GM18498 (cell line): Measurements from ENCODE around the gene FUT7.
"Not testable (repeated sequence)": the region's sequence is repeated elsewhere in the genome, so short reads cannot be mapped to it uniquely, and the experiment has no call there.

Experiments
- ATAC-seq: cut with Tn5 transposase; IDR thresholded peaks from one replicate; pipeline ENCODE4 v1.9.1; 2021; ENCODE audit warnings: mild to moderate bottlenecking, moderate library complexity; ENCODE audit not compliant: unreplicated experiment

Gene FUT7

GRCh38 chr9:137034039-137034708 lies 2.3 kb upstream of the FUT7 start:
- ATAC-seq = no peak

GRCh38 chr9:137033481-137033880 lies 1.6 kb upstream of the FUT7 start:
- ATAC-seq = not testable (repeated sequence)

DNA sequence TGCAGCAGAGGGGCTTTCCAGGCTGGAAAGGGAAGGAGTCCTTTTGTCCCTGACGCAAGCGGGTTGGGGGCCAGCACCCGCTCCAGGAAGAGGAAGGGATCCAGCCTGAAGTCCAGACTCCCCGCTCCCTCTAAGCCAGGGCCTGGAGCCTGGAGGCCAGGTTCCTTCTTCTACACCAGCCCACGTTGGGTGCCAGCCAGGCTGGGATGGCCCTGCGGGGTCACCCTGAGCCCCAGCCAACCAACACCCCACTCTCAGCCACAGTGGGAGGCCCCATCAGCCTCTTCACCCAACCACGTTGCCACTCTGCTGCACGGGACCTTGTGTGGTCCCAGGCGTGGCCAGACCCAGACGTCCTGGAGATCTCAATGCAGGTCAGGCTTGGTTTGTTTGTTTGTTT lies 970 bp upstream of the FUT7 start:
- no peak for ATAC-seq

DNA sequence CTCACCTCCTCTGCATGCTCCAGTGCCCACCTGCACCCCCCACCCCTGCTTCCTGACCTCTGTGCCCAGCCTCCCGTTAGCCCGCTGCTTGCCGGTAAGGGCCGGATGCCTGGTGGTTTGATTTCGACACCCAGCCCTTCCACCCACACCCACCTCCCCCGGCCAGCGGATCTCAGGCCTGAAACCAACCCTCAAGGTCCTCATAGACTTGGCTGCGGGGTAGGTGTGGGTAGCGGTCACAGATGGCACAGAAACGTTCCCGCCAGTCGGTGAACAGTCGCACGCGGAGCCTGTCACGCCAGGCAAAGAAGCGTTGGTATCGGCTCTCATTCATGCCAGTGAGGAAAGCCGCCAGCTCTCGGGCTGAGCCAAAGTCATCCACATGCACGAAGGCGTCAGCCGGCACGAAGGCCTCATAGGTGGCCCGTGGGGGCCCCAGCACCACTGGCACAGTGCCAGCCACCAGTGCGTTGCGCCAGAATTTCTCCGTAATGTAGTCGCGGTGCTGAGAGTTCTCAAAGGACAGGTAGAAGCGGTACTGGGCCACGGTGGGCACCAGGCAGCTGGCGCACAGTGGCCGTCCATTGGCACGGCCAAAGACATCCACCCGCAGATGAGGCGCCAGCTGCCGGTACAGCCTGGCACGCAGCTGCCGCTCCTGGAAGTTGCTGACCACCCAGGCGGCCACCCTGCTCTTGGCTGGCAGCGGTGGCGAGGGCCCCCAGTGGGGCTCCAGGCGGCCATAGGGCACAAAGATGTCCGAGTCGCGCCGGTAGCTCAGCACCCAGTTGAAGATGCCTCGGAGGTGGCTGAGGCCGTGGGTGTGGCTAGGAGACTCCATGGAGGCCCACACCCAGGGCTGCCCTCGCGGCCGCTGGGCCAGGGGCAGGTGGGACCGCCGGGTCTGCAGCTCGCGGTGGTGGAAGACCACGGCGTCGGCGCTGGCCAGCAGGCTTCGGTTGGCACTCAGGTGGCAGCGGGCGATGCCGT lies 1.1 kb downstream of the FUT7 start:
- ATAC-seq = no peak

- ATAC-seq = no peak
Measured at GRCh38 chr9:137030006-137030405, 1.9 kb downstream of the FUT7 start.

DNA sequence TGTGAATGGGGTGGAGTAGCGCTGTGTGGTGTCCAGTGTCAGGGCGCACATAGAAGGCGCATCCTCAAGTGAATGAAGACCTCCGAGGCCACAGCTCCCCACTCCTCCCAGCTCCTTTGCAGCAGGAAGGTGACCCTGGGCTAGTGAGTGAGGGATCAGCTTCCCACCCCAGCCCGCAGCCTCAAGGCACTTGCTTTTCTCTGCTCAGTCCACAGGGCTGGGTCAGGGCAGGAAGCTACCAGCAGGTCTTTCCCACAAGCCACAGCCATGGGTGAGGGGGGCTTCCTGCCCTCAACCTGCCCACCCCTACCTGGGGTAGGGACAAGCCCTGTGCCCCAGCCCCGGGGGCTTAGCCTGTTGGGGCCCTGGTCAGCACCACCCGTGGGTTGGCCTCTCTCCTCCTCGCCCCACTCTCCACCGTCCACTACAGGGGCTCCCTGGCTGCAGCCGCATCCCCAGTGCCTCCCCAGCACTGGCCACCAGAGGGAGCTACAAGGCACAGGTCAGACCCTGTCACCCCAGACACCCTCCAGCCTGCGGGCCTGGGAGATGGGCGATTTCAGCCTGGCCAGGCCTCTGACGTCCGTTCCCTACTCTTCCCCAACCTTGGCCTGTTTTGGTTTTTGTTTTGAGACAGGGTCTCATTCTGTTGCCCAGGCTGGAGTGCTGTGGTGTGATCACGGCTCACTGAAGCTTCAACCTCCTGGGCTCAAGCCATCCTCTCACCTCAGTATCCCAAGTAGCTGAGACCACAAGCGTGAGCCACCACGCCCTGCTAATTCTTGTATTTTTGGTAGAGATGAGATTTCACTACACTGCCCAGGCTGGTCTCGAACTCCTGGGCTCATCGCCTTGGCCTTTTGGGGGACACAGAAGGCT lies 2.6 kb downstream of the FUT7 start:
- ATAC-seq = peak; percentile 36

GRCh38 chr9:137028263-137029057 lies 3.4 kb downstream of the FUT7 start:
- peak; percentile 46 for ATAC-seq

DNA sequence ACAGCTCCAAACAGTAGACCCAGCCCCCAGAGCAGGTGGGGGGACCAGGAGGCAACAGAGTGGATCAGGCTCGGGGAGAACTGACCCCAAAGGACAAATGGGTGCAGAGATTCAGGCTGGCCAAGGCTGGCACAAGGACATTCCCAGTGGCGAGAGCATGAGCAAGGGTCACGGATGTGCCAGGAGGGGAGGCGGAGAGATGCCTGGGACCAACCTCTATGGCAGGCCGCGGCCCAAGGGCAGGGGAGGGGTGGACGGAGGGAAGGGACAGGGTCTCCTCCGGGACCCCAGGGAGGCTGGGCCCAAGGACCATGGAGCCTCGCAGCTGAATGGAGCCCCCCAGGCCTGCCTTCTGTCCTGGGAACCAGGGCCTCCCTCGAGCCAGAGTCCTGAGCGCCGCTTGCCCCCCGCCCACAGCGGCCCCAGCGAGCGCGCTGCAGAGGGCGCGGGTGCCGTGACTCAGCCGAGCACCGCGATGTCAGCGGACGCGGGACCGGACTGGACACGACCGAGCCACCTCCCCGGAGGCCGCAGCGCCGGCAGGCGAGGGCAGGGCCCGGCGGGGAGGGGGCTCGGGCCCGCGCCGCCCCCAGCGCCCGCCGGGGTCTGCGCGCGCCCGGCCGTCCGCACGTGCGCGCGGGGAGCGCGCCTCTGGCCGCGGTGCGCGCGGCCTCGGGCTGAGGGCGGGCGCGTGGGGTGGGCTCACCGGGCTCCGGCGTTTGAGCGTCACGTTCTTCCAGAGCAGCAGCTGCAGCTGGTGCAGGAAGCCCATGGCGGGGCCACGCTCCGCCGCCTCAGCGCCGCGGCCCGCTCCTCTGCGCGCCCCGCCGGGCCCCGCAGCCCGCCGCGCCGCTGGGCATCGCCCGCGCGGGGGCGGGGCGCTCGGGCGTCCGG lies 4.3 kb downstream of the FUT7 start, which contains the start of gene ABCA2:
TSS of gene ABCA2 (minus strand) at position 869 of the 894 bp plus-strand sequence. CDS start at position 772, 97 bp downstream.
- ATAC-seq = no peak

GRCh38 chr9:137026828-137027227 lies 5.1 kb downstream of the FUT7 start:
- no peak for ATAC-seq

DNA sequence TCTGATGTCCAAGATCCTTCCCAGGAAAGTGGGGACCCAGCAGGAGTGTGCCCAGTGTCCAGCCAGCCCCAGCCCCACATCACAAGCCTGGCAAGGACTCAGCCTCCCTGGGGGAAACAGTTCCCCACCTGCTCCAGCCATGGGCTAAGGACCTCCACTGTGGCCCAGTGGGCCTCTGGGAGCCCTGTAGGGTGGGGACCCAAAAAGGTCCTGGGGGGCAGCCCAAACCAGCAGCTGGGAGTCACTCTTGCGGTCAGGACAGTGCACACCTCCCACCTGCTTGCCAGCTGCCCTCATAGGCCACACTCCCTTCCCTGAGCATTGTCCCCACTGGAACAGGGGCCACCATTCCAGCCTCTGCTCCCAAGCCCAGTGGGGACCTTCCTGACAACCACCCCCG lies 5.5 kb downstream of the FUT7 start:
- ATAC-seq = no peak

DNA sequence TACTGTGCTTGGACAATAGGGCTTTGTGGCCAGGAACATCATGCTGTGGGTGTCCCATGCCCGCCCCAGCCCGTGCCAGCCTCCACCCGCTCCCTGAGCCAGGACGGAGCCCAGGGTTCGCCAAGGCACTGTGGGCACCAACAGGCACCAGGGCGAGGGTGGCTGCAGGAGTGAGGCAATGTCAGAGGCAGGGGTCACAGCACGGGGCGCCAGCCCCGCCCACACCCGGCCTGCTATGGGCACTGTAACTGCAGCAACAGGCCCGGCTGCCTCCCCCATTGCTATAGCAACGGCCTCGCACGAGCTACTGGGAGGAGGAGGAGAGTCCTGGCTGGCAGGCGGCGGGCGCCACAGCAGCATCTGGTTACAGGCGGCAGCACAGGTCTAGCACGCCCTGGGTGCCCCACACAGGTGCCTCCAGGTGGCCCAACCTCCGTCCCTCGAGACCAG lies 6.3 kb downstream of the FUT7 start:
- ATAC-seq = no peak

GRCh38 chr9:137023583-137023991 lies 8.3 kb downstream of the FUT7 start:
- ATAC-seq = no peak

- ATAC-seq = no peak
Measured at GRCh38 chr9:137023157-137023556, 8.7 kb downstream of the FUT7 start.

DNA sequence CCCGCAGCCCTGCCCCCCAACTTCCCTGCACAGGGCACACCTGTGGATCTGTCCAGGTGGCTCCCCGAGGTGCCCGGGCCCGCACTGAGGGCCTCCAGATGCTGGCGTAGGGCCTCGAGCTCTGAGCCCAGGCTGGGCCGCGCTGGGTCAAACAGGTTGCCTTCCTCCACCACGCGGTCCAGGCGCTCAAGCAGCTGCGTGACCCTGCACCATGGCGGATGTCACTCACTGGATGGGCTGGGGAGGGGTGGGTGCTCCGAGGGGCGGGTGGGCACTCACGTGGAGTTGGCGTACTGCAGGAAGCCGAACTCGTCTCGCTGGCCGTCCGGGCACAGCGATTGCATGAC lies 9.3 kb downstream of the FUT7 start:
- ATAC-seq = no peak

DNA sequence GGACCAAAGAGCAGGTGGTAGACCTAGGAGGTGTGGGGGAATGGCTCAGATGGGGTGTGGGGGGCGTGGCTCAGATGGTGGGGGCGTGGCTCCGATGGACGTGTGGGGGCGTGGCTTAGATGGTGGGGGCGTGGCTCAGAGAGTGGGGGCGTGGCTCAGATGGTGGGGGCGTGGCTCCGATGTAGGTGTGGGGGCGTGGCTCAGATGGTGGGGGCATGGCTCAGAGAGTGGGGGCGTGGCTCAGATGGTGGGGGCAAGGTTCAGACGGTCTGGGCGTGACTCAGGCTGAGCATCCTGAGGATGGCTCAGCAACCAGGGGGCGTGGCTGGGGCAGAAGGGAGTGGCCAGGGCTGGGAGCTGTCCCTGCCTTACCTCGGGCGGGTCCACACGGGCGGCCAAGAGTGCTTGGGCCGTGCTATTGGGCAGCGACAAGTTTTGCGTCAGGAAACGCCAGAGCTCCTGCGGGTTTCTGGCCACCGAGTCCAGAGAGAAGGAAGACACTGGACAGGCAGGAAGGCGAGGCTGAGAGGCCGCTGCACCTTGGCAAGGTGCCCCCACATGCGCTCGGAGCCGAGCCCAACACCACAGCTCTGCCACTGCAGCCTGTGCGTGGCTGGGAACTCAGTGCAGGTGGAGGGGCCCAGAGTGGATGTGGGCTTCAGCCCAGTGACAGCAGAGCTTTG lies 9.8 kb downstream of the FUT7 start:
- ATAC-seq = no peak

- ATAC-seq = no peak
Measured at GRCh38 chr9:137021568-137021978, 10.3 kb downstream of the FUT7 start.

- ATAC-seq = no peak
Measured at GRCh38 chr9:137020771-137021567, 10.9 kb downstream of the FUT7 start.
